HepG2 (cell line): ENCODE data around the gene CAPZA1. TPM values are rescaled to one million over a fixed set of nuclear protein-coding genes. Genes with fewer than 3 reads are reported as not detected.

Experiments
- ADNP ChIP-seq: sonication (generic); formaldehyde crosslinking; IDR thresholded peaks from 2 replicates; pipeline ENCODE4 v1.4.0; 2020; ENCODE audit warnings: missing genetic modification reagents
- FOXO4 ChIP-seq: sonication (generic); formaldehyde crosslinking; conservative IDR thresholded peaks from 2 replicates; pipeline ENCODE4 v1.8.1; 2023; ENCODE audit warnings: missing genetic modification reagents
- KLF13 ChIP-seq: sonication (generic); formaldehyde crosslinking; IDR thresholded peaks from 2 replicates; pipeline ENCODE4 v1.4.0; 2020; ENCODE audit warnings: mild to moderate bottlenecking, missing genetic modification reagents
- MAFG ChIP-seq: sonication (generic); formaldehyde crosslinking; IDR thresholded peaks from 2 replicates; pipeline ENCODE4 v1.5.1; 2020; ENCODE audit warnings: mild to moderate bottlenecking, missing genetic modification reagents
- NFIC ChIP-seq: IDR thresholded peaks from 2 replicates; pipeline ENCODE4 v1.6.1; 2012; ENCODE audit warnings: mild to moderate bottlenecking, low read length, inconsistent platforms
- NR3C1 ChIP-seq: sonication (generic); formaldehyde crosslinking; IDR thresholded peaks from 2 replicates; pipeline ENCODE4 v1.4.0; 2020; ENCODE audit warnings: missing genetic modification reagents
- PHF21A ChIP-seq: sonication (generic); formaldehyde crosslinking; IDR thresholded peaks from 2 replicates; pipeline ENCODE4 v1.5.0; 2020; ENCODE audit warnings: mild to moderate bottlenecking, missing genetic modification reagents
- POGK ChIP-seq: sonication (generic); formaldehyde crosslinking; conservative IDR thresholded peaks from 2 replicates; pipeline ENCODE4 v1.8.0; 2022; ENCODE audit warnings: mild to moderate bottlenecking, moderate library complexity, missing genetic modification reagents
- RNF2 ChIP-seq: fragments of 450-650 bp; conservative IDR thresholded peaks from 2 replicates; pipeline ENCODE4 v1.6.1; 2016; ENCODE audit warnings: low read depth
- SALL1 ChIP-seq: sonication (generic); formaldehyde crosslinking; IDR thresholded peaks from 2 replicates; pipeline ENCODE4 v1.8.0; 2022; ENCODE audit warnings: mild to moderate bottlenecking, missing genetic modification reagents
- ZFP82 ChIP-seq: sonication (generic); formaldehyde crosslinking; IDR thresholded peaks from 2 replicates; pipeline ENCODE4 v1.5.1; 2020; ENCODE audit warnings: mild to moderate bottlenecking, missing genetic modification reagents, borderline replicate concordance
- ZNF256 ChIP-seq: sonication (generic); formaldehyde crosslinking; conservative IDR thresholded peaks from 2 replicates; pipeline ENCODE4 v1.4.0; 2020; ENCODE audit warnings: missing genetic modification reagents
- ZNF574 ChIP-seq: sonication (generic); formaldehyde crosslinking; IDR thresholded peaks from 2 replicates; pipeline ENCODE4 v1.4.0; 2020; ENCODE audit warnings: missing genetic modification reagents
- ZNF768 ChIP-seq: sonication (generic); formaldehyde crosslinking; IDR thresholded peaks from 2 replicates; pipeline ENCODE4 v1.4.0; 2020; ENCODE audit warnings: missing genetic modification reagents
- polyA plus RNA-seq, 8 experiments: library from polyadenylated mRNA; depleted of rRNA in 3 of 8; stranded (reverse) in 7 of 8; unstranded in 1 of 8; fragments of >200 nt; fragmentation: Illumina TruSeq in 4 of 8; extraction: Trizol in 4 of 8; gene quantifications; 2 replicates each; pipeline versions ENCODE4 v1.2.1 to v1.2.3, GENCODE V29; 2011 to 2016; ENCODE audit warnings: low read depth in 4 of 8, missing spikeins in 1 of 8, mixed read lengths in 1 of 8; ENCODE audit not compliant: insufficient read depth in 1 of 8
- total RNA-seq, 5 experiments: library from RNA; depleted of rRNA; stranded (reverse); fragments of >200 nt; fragmentation: Illumina TruSeq; extraction: Trizol; gene quantifications; 2 replicates each; pipeline ENCODE4 v1.2.3, GENCODE V29; 2016; ENCODE audit warnings: low read depth in 1 of 5
- TF ChIP-seq, protein P1 (sequence below): sonication (generic); formaldehyde crosslinking; IDR thresholded peaks from 2 replicates; pipeline ENCODE4 v1.9.0; 2022; ENCODE audit warnings: missing genetic modification reagents, mild to moderate bottlenecking, borderline replicate concordance
- TF ChIP-seq, protein P2 (sequence below), 2 experiments: IDR thresholded peaks; 2 replicates each; pipeline ENCODE4 v1.6.1; 2011 to 2012; ENCODE audit warnings: low read length in 2 of 2, borderline replicate concordance in 1 of 2, low read depth in 1 of 2, mild to moderate bottlenecking in 1 of 2, moderate library complexity in 1 of 2

CAPZA1 gene
- total and polyA plus RNA-seq, 2 of the 13 experiments (the other 11 are each of a cell fraction or from before 2014, with no cell fraction given), result 67.0 to 117 TPM

DNA sequence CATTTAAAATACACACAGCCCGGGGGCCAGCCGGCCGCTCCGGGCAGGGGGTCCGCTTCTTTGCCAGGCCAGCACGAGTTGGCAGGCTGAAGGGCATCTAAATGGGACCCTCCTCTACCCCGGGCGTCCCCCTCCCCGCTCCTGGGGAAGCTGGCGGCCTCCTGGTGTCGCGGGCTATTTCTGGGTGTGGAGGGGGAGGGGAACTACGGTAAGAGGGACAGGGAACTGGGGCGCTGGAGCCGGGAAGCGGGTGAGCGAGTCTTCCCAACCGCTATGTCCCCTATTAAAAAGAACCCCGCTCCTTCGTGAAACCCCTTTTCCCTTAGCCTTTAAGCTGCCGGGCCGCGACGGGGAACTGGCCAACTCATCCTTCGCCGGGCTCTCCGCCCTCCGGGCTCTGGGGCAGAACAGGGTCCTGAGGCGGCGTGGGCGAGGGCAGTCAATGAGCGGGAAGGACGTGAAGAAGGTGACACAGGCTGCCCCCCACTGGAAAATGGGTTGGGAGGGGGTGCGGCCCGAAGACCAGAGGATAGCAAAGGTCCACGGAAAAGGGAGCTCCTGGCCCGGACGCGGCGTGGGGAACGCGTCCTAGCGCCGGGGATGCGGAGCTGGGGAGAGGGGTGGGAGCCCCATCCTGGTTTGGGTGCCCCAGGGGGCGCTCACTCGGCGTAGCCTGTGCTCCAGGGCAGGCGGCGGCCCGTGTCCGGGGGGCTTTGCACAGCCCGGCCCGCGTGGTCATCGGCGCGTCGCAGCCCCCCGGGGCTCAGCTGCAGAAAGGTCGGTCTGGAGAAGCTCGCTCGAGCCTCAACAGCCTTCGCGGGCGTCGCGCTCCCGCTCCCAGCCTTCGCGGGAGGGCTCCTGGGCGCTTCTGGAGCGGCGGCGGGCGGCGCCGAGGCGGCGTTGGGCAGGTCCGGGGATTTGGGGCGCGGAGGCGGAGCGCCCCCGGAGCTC lies 95.0 kb downstream of the CAPZA1 start (continued):
- TF ChIP-seq, protein P1, sequence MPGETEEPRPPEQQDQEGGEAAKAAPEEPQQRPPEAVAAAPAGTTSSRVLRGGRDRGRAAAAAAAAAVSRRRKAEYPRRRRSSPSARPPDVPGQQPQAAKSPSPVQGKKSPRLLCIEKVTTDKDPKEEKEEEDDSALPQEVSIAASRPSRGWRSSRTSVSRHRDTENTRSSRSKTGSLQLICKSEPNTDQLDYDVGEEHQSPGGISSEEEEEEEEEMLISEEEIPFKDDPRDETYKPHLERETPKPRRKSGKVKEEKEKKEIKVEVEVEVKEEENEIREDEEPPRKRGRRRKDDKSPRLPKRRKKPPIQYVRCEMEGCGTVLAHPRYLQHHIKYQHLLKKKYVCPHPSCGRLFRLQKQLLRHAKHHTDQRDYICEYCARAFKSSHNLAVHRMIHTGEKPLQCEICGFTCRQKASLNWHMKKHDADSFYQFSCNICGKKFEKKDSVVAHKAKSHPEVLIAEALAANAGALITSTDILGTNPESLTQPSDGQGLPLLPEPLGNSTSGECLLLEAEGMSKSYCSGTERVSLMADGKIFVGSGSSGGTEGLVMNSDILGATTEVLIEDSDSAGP (CRISPR knock-in tag), result peak; percentile 19; the same call in 1 of the 2 replicates
- TF ChIP-seq MAFG (no peak), ADNP (CRISPR knock-in tag) (no peak), ZNF574 (CRISPR knock-in tag) (no peak), KLF13 (CRISPR knock-in tag) (no peak), ZNF768 (CRISPR knock-in tag) (peak; percentile 8; the same call in 1 of the 2 replicates), SALL1 (CRISPR knock-in tag) (0 out of 2 replicates have a peak, but pooled peaks have one; percentile 11), ZFP82 (CRISPR knock-in tag) (peak; percentile 24; the same call in 1 of the 2 replicates), PHF21A (CRISPR knock-in tag) (0 out of 2 replicates have a peak, but pooled peaks have one; percentile 38), POGK (CRISPR knock-in tag) (peak; percentile 57; the same call in 1 of the 2 replicates), NFIC (no peak), ZNF256 (CRISPR knock-in tag) (no peak), FOXO4 (CRISPR knock-in tag) (no peak), NR3C1 (no peak), RNF2 (0 out of 2 replicates have a peak, but pooled peaks have one; percentile 20)
- TF ChIP-seq, protein P2, sequence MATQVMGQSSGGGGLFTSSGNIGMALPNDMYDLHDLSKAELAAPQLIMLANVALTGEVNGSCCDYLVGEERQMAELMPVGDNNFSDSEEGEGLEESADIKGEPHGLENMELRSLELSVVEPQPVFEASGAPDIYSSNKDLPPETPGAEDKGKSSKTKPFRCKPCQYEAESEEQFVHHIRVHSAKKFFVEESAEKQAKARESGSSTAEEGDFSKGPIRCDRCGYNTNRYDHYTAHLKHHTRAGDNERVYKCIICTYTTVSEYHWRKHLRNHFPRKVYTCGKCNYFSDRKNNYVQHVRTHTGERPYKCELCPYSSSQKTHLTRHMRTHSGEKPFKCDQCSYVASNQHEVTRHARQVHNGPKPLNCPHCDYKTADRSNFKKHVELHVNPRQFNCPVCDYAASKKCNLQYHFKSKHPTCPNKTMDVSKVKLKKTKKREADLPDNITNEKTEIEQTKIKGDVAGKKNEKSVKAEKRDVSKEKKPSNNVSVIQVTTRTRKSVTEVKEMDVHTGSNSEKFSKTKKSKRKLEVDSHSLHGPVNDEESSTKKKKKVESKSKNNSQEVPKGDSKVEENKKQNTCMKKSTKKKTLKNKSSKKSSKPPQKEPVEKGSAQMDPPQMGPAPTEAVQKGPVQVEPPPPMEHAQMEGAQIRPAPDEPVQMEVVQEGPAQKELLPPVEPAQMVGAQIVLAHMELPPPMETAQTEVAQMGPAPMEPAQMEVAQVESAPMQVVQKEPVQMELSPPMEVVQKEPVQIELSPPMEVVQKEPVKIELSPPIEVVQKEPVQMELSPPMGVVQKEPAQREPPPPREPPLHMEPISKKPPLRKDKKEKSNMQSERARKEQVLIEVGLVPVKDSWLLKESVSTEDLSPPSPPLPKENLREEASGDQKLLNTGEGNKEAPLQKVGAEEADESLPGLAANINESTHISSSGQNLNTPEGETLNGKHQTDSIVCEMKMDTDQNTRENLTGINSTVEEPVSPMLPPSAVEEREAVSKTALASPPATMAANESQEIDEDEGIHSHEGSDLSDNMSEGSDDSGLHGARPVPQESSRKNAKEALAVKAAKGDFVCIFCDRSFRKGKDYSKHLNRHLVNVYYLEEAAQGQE (IDR thresholded peaks at IDR 0.05; ENCODE audit: borderline replicate concordance in 1 of 2, low read depth in 1 of 2, low read length in 2 of 2), result no peak
